Mesenchymal stem cell (in vitro differentiated cells and primary cell): ENCODE data around the gene OLFML2B.
A peak's percentile ranks its signal among the peaks of the same experiment; 100 is the strongest.

Source experiments
- DNase-seq: peaks from one replicate; pipeline ENCODE4 v3.0.0-alpha.2; 2013
- H2AFZ ChIP-seq: one replicate; pipeline ENCODE4 v1.6.1; 2013; ENCODE audit warnings: low read depth, mild to moderate bottlenecking, control low read depth, inconsistent platforms, low read length, moderate library complexity
- H2AK5ac ChIP-seq: 2 replicates; pipeline ENCODE4 v1.6.1; 2013; ENCODE audit warnings: low read length, moderate library complexity, mild to moderate bottlenecking, inconsistent platforms; ENCODE audit not compliant: severe bottlenecking
- H2BK120ac ChIP-seq: one replicate; pipeline ENCODE4 v1.6.1; 2013; ENCODE audit warnings: low read depth, mild to moderate bottlenecking, inconsistent platforms, low read length, moderate library complexity
- H2BK12ac ChIP-seq, 2 experiments: one replicate each; pipeline ENCODE4 v1.6.1; 2013; ENCODE audit warnings: inconsistent platforms in 2 of 2, low read length in 2 of 2, mild to moderate bottlenecking in 2 of 2, moderate library complexity in 2 of 2, control low read depth in 1 of 2
- H2BK15ac ChIP-seq: one replicate; pipeline ENCODE4 v1.6.1; 2013; ENCODE audit warnings: mild to moderate bottlenecking, low read depth, inconsistent platforms; ENCODE audit not compliant: poor library complexity, severe bottlenecking
- H2BK5ac ChIP-seq: 2 replicates; pipeline ENCODE4 v1.6.1; 2013; ENCODE audit warnings: low read depth, mild to moderate bottlenecking, low read length, control low read depth, inconsistent platforms; ENCODE audit not compliant: poor library complexity, severe bottlenecking
- H3K14ac ChIP-seq, 2 experiments: one replicate each; pipeline ENCODE4 v1.6.1; 2013; ENCODE audit warnings: inconsistent platforms in 2 of 2, low read length in 2 of 2, control low read depth in 1 of 2, mild to moderate bottlenecking in 1 of 2, moderate library complexity in 1 of 2
- H3K18ac ChIP-seq, 2 experiments: one replicate each; pipeline ENCODE4 v1.6.1; 2013; ENCODE audit warnings: inconsistent platforms in 2 of 2, low read length in 2 of 2, control low read depth in 1 of 2, low read depth in 1 of 2, mild to moderate bottlenecking in 1 of 2
- H3K23ac ChIP-seq, 2 experiments: one replicate each; pipeline ENCODE4 v1.6.1; 2013; ENCODE audit warnings: inconsistent platforms in 2 of 2, low read length in 2 of 2, mild to moderate bottlenecking in 2 of 2, moderate library complexity in 2 of 2, control low read depth in 1 of 2
- H3K27ac ChIP-seq: 2 replicates; pipeline ENCODE4 v1.5.1; 2013; ENCODE audit warnings: mild to moderate bottlenecking, moderate library complexity, low read length, control low read depth, inconsistent platforms; ENCODE audit not compliant: poor library complexity, severe bottlenecking
- H3K27me3 ChIP-seq, 2 experiments: 2 replicates each; pipeline versions ENCODE4 v1.6.1 to v1.7.0; 2013; ENCODE audit warnings: low read length in 2 of 2, mild to moderate bottlenecking in 2 of 2, moderate library complexity in 2 of 2, control low read depth in 1 of 2, inconsistent platforms in 1 of 2; ENCODE audit not compliant: control insufficient read depth in 1 of 2, insufficient read depth in 1 of 2
- H3K36me3 ChIP-seq, 2 experiments: 2 replicates each; pipeline versions ENCODE4 v1.6.1 to v1.7.0; 2013; ENCODE audit warnings: low read length in 2 of 2, control low read depth in 1 of 2, inconsistent platforms in 1 of 2, low read depth in 1 of 2, mild to moderate bottlenecking in 1 of 2; ENCODE audit not compliant: insufficient read depth in 2 of 2, control insufficient read depth in 1 of 2
- H3K4ac ChIP-seq, 2 experiments: one replicate each; pipeline ENCODE4 v1.6.1; 2013; ENCODE audit warnings: inconsistent platforms in 2 of 2, low read length in 2 of 2, mild to moderate bottlenecking in 2 of 2, moderate library complexity in 2 of 2, control low read depth in 1 of 2, low read depth in 1 of 2
- H3K4me1 ChIP-seq: 2 replicates; pipeline ENCODE4 v1.6.1; 2013; ENCODE audit warnings: low read depth, low read length, control low read depth; ENCODE audit not compliant: control insufficient read depth, insufficient read depth
- H3K4me2 ChIP-seq: 2 replicates; pipeline ENCODE4 v1.6.1; 2013; ENCODE audit warnings: low read length, mild to moderate bottlenecking, inconsistent platforms; ENCODE audit not compliant: poor library complexity, severe bottlenecking
- H3K4me3 ChIP-seq, 2 experiments: 2 replicates each; pipeline versions ENCODE4 v1.5.1 to v1.7.0; 2013; ENCODE audit warnings: low read length in 2 of 2, mild to moderate bottlenecking in 2 of 2, control low read depth in 1 of 2, low read depth in 1 of 2; ENCODE audit not compliant: insufficient read depth in 1 of 2
- H3K79me1 ChIP-seq: replicated peaks from 2 replicates; pipeline ENCODE4 v1.6.1; 2013; ENCODE audit warnings: mild to moderate bottlenecking, control low read depth, low read length, inconsistent platforms; ENCODE audit not compliant: poor library complexity, severe bottlenecking
- H3K9ac ChIP-seq: 2 replicates; pipeline ENCODE4 v1.7.0; 2013; ENCODE audit warnings: mild to moderate bottlenecking, low read length, moderate library complexity
- H3K9me3 ChIP-seq: 2 replicates; pipeline ENCODE4 v1.7.0; 2013; ENCODE audit warnings: mild to moderate bottlenecking, low read length; ENCODE audit not compliant: control insufficient read depth
- H4K8ac ChIP-seq: one replicate; pipeline ENCODE4 v1.6.1; 2013; ENCODE audit warnings: inconsistent platforms, mild to moderate bottlenecking, low read length, moderate library complexity
- H4K91ac ChIP-seq: one replicate; pipeline ENCODE4 v1.6.1; 2013; ENCODE audit warnings: mild to moderate bottlenecking, low read length, inconsistent platforms
- WGBS: methylation state at CpG from one replicate; pipeline ENCODE4 v1.1.7; 2013; ENCODE audit warnings: mixed read lengths; 5-methylcytosine and 5-hydroxymethylcytosine counted together

OLFML2B gene

DNA sequence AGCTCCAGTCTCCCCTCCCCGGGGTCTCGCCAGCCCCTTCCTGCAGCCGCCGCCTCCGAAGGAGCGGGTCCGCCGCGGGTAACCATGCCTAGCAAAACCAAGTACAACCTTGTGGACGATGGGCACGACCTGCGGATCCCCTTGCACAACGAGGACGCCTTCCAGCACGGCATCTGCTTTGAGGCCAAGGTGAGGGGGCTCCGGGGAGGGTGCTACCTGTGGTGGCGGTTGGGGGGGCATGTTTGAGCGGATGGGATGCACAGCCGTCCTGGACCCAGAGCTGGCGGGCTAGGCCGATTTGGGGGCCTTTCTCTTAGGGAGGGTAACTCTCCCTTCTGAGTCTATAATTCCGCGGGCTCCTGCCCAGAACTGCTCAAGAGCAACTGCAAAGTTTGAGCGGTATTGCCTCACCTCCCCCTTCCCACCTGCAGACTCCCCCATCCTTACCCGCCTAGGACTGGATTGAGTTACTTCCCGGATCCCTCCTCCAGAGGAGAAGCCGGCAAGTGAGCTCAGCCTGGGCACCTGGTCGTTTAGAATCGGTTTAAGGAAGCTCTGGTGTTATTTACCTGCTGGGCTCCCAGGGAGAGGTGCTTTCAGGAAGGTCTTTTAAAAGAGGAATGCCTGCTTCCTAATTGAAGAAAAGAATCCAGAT, 46.6 kb upstream of the OLFML2B start:
- Histone ChIP-seq H3K27me3 (peaks cover 18 to 75% of the 10 kb centered on the region in 2 experiments), H2BK5ac (no peak overlapping the region), H3K36me3 (no peaks in the 10 kb centered on the region), H3K79me1 (peaks cover 4% of the 10 kb centered on the region), H3K4ac (no peak overlapping the region), H4K91ac (no peak overlapping the region), H3K4me1 (peaks cover 11% of the 10 kb centered on the region), H3K4me2 (peak overlapping the region; percentile 99), H2AFZ (peak overlapping the region; percentile 86), H3K9me3 (peaks cover 13% of the 10 kb centered on the region), H2BK15ac (no peak overlapping the region), H2BK120ac (no peak overlapping the region), H3K18ac (peak overlapping the region; percentile 85 to 89), H3K9ac (peak overlapping the region; percentile 43), H2BK12ac (peak overlapping the region in 1 of 2 experiments; percentile 90), H2AK5ac (no peak overlapping the region), H3K14ac (peak overlapping the region in 1 of 2 experiments; percentile 68), H4K8ac (peak overlapping the region; percentile 29), H3K23ac (peak overlapping the region in 1 of 2 experiments; percentile 86), H3K27ac (no peak overlapping the region), H3K4me3 (peak overlapping the region; percentile 71 to 88)
- DNase-seq, result no peak
- WGBS, result 1% methylated on average over 28 of the region's 29 CpGs

- peak within 1 kb of the TSS; percentile 99 for H3K4me2 ChIP-seq
- H3K36me3 ChIP-seq, result no peaks in the 10 kb centered on the region
- H4K91ac ChIP-seq, result peak within 1 kb of the TSS; percentile 28
- peak within 1 kb of the TSS; percentile 85 to 89 for H3K18ac ChIP-seq
- WGBS, result under 1% methylated on average over 73 of the region's 95 CpGs
- H4K8ac ChIP-seq, result peak within 1 kb of the TSS; percentile 29
- peak within 1 kb of the TSS in 1 of 2 experiments; percentile 86 for H3K23ac ChIP-seq
- no peak within 1 kb of the TSS for H2BK5ac ChIP-seq
- peak within 1 kb of the TSS; percentile 92 for H2BK15ac ChIP-seq
- peak within 1 kb of the TSS; percentile 43 for H3K9ac ChIP-seq
- DNase-seq, result peak; percentile 62
- peak within 1 kb of the TSS; percentile 86 for H2AFZ ChIP-seq
- H3K4me3 ChIP-seq, result peak within 1 kb of the TSS; percentile 71 to 88
- H2BK12ac ChIP-seq, result peak within 1 kb of the TSS in 1 of 2 experiments; percentile 90
- peak within 1 kb of the TSS; percentile 94 for H2BK120ac ChIP-seq
- peak within 1 kb of the TSS in 1 of 2 experiments; percentile 85 for H3K4ac ChIP-seq
- peaks cover 4% of the 10 kb centered on the region for H3K79me1 ChIP-seq
- H3K9me3 ChIP-seq, result peaks cover 6% of the 10 kb centered on the region
- H3K14ac ChIP-seq, result peak within 1 kb of the TSS in 1 of 2 experiments; percentile 68
- H3K4me1 ChIP-seq, result peaks cover 11% of the 10 kb centered on the region
- peaks cover 18 to 79% of the 10 kb centered on the region in 2 experiments for H3K27me3 ChIP-seq
- no peak within 1 kb of the TSS for H2AK5ac ChIP-seq
- H3K27ac ChIP-seq, result no peak within 1 kb of the TSS
These were observed 45.8 kb upstream of the OLFML2B start, which contains the start of gene NOS1AP for GRCh38 chr1:162069334-162070093. NOS1AP (plus strand) TSS chr1:162069691; CDS start chr1:162070178, 487 bp downstream.

- Histone ChIP-seq H4K91ac (no peak overlapping the region), H3K4me3 (no peak overlapping the region), H3K79me1 (peaks cover 2% of the 10 kb centered on the region), H3K4me1 (peaks cover 11% of the 10 kb centered on the region), H3K27me3 (peaks cover 18 to 73% of the 10 kb centered on the region in 2 experiments), H2BK5ac (no peak overlapping the region), H3K14ac (no peak overlapping the region), H3K4ac (no peak overlapping the region), H3K27ac (no peak overlapping the region), H2AFZ (no peak overlapping the region), H2AK5ac (no peak overlapping the region), H3K18ac (no peak overlapping the region), H2BK12ac (no peak overlapping the region), H3K9ac (no peak overlapping the region), H2BK15ac (no peak overlapping the region), H3K9me3 (no peaks in the 10 kb centered on the region), H3K4me2 (no peak overlapping the region), H3K36me3 (no peaks in the 10 kb centered on the region), H3K23ac (no peak overlapping the region), H4K8ac (no peak overlapping the region), H2BK120ac (no peak overlapping the region)
- no peak for DNase-seq
- WGBS, result 89% methylated on average over 4 of the region's 4 CpGs
These were observed 44.6 kb upstream of the OLFML2B start for GRCh38 chr1:162068301-162068700.

GRCh38 chr1:162067466-162067865, 43.8 kb upstream of the OLFML2B start:
- Histone ChIP-seq H3K4me1 (peaks cover 11% of the 10 kb centered on the region), H3K23ac (no peak overlapping the region), H2AFZ (no peak overlapping the region), H3K9ac (no peak overlapping the region), H2BK120ac (no peak overlapping the region), H4K91ac (no peak overlapping the region), H3K4me3 (no peak overlapping the region), H3K27ac (no peak overlapping the region), H3K4me2 (no peak overlapping the region), H3K9me3 (no peaks in the 10 kb centered on the region), H3K79me1 (peaks cover 2% of the 10 kb centered on the region), H4K8ac (no peak overlapping the region), H3K4ac (no peak overlapping the region), H3K27me3 (peaks cover 13 to 72% of the 10 kb centered on the region in 2 experiments), H2BK15ac (no peak overlapping the region), H3K18ac (no peak overlapping the region), H3K14ac (no peak overlapping the region), H2BK12ac (no peak overlapping the region), H2AK5ac (no peak overlapping the region), H3K36me3 (no peaks in the 10 kb centered on the region), H2BK5ac (no peak overlapping the region)
- no CpG with 5 or more reads among the region's 1 CpG for WGBS
- no peak for DNase-seq
